ENCODE measurements around the gene RAB22A.

- TF ChIP-seq GATA3 (IDR thresholded peaks at IDR 0.05; ENCODE audit: low read depth, low read length) = no peak
- no peak for TF ChIP-seq GATA2 (IDR thresholded peaks at IDR 0.05; ENCODE audit: low read depth, low read length)
Observed at GRCh38 chr20:58394801-58395200, 85.3 kb downstream of the RAB22A start.

All from SH-SY5Y (cell line).